Measurements from ENCODE around the gene ARHGAP12.

ARHGAP12 gene

GRCh38 chr10:31867646-31868045 lies 61.0 kb downstream of the ARHGAP12 start:
- DNase-seq (ENCODE audit: low read depth in 1 of 2, low spot score in 1 of 2): no peak
- no peak for TF ChIP-seq GABPA (IDR thresholded peaks at IDR 0.05; ENCODE audit: low read depth)
- TF ChIP-seq SPI1 (IDR thresholded peaks at IDR 0.05; ENCODE audit: borderline replicate concordance, low read depth): no peak
- no peak for TF ChIP-seq POLR2AphosphoS5 (IDR thresholded peaks at IDR 0.05; ENCODE audit: low read depth)
- no peak for TF ChIP-seq CTCF (IDR thresholded peaks at IDR 0.05; ENCODE audit: insufficient read depth, low read length)
- no peak for TF ChIP-seq REST (IDR thresholded peaks at IDR 0.05; ENCODE audit: insufficient replicate concordance, low read depth)
- H3K27ac ChIP-seq (replicated peaks): no peak overlapping the region
- H3K27me3 ChIP-seq (ENCODE audit: insufficient read depth, poor library complexity, severe bottlenecking): no peaks in the 10 kb centered on the region
- no peak overlapping the region for H3K4me3 ChIP-seq (replicated peaks; ENCODE audit: insufficient read depth, low read length)

- DNase-seq (ENCODE audit: low read depth in 1 of 2, low spot score in 1 of 2): no peak
- no peak overlapping the region for H3K4me3 ChIP-seq (replicated peaks; ENCODE audit: insufficient read depth, low read length)
- TF ChIP-seq POLR2AphosphoS5 (IDR thresholded peaks at IDR 0.05; ENCODE audit: low read depth) (no peak), SPI1 (IDR thresholded peaks at IDR 0.05; ENCODE audit: borderline replicate concordance, low read depth) (no peak), CTCF (IDR thresholded peaks at IDR 0.05; ENCODE audit: insufficient read depth, low read length) (no peak), REST (IDR thresholded peaks at IDR 0.05; ENCODE audit: insufficient replicate concordance, low read depth) (no peak), GABPA (IDR thresholded peaks at IDR 0.05; ENCODE audit: low read depth) (no peak)
- no peak overlapping the region for H3K27ac ChIP-seq (replicated peaks)
- no peaks in the 10 kb centered on the region for H3K27me3 ChIP-seq (ENCODE audit: insufficient read depth, poor library complexity, severe bottlenecking)
Measured at GRCh38 chr10:31866118-31866670, 62.4 kb downstream of the ARHGAP12 start.

GRCh38 chr10:31864834-31865518 lies 63.7 kb downstream of the ARHGAP12 start:
- no peak for DNase-seq (ENCODE audit: low read depth in 1 of 2, low spot score in 1 of 2)
- Histone ChIP-seq H3K4me3 (replicated peaks; ENCODE audit: insufficient read depth, low read length) (no peak overlapping the region), H3K27me3 (ENCODE audit: insufficient read depth, poor library complexity, severe bottlenecking) (no peaks in the 10 kb centered on the region), H3K27ac (replicated peaks) (no peak overlapping the region)
- TF ChIP-seq SPI1 (IDR thresholded peaks at IDR 0.05; ENCODE audit: borderline replicate concordance, low read depth) (no peak), POLR2AphosphoS5 (IDR thresholded peaks at IDR 0.05; ENCODE audit: low read depth) (no peak), GABPA (IDR thresholded peaks at IDR 0.05; ENCODE audit: low read depth) (no peak), CTCF (IDR thresholded peaks at IDR 0.05; ENCODE audit: insufficient read depth, low read length) (no peak), REST (IDR thresholded peaks at IDR 0.05; ENCODE audit: insufficient replicate concordance, low read depth) (no peak)
